Heart left ventricle (tissue), 13 donors: ENCODE results near the gene C17orf67.

ENCODE experiments used
- POLR2A ChIP-seq, 2 donors: fragments of 450-650 bp; IDR thresholded peaks; one replicate each; pipeline ENCODE4 v1.6.1; 2017; ENCODE audit warnings: antibody characterized with exemption in 2 of 2, mild to moderate bottlenecking in 2 of 2, moderate library complexity in 2 of 2
- TF ChIP-seq, protein P1 (sequence below), 12 donors: fragments of 200-600 bp; sonication (generic) in 4 of 12; IDR thresholded peaks; one replicate each; pipeline versions ENCODE4 v1.5.0 to v1.8.0; 2018 to 2022; ENCODE audit warnings: antibody characterized with exemption in 12 of 12, mild to moderate bottlenecking in 5 of 12
- donor health status: ischemic (EF 13 %, LVEDD 7.1; RV severe dilation, severe dysfunction).
- donor health status: DM: no; HTN: yes; CAD: no.
- donor health status: DM: no; HTN: no; CAD: no.
- donor health status: ischemic (EF 25% LVEDD 6.9; RV normal size, moderate dysfunction).
- donor health status: ischemic (EF 25% LVEDD 5.7; RV mildly dilated, moderate dysfunction).
- donor health status: ischemic (EF 35%, LVEDD 5.7; RV mildly dilated, moderate dysfunction).
- donor health status: nonischemic (EF 11% LVEDD 7.7; RV severe dilation, severe dysfunction).
- donor health status: DM: yes; HTN: yes; CAD: no.
- donor health status: PGD.
- donor health status: ischemic (EF 29% LVEDD 5.4; RV normal size, mild dysfunction).
- donor health status: nonischemic (EF 23%, LVEDD 6.1; RV moderate dilation, normal function).

- TF ChIP-seq, protein P1, sequence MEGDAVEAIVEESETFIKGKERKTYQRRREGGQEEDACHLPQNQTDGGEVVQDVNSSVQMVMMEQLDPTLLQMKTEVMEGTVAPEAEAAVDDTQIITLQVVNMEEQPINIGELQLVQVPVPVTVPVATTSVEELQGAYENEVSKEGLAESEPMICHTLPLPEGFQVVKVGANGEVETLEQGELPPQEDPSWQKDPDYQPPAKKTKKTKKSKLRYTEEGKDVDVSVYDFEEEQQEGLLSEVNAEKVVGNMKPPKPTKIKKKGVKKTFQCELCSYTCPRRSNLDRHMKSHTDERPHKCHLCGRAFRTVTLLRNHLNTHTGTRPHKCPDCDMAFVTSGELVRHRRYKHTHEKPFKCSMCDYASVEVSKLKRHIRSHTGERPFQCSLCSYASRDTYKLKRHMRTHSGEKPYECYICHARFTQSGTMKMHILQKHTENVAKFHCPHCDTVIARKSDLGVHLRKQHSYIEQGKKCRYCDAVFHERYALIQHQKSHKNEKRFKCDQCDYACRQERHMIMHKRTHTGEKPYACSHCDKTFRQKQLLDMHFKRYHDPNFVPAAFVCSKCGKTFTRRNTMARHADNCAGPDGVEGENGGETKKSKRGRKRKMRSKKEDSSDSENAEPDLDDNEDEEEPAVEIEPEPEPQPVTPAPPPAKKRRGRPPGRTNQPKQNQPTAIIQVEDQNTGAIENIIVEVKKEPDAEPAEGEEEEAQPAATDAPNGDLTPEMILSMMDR (IDR thresholded peaks at IDR 0.05): no peak
- no peak for TF ChIP-seq POLR2A (IDR thresholded peaks at IDR 0.05)
These were observed 2.9 kb downstream of the C17orf67 start for GRCh38 chr17:56830726-56831368.
